Measurements from ENCODE around the gene ABCG4. TPM values are rescaled to one million over a fixed set of nuclear protein-coding genes. Genes with fewer than 3 reads are reported as not detected.
A peak's percentile ranks its signal among the peaks of the same experiment; 100 is the strongest.
"Not testable (repeated sequence)": the region's sequence is repeated elsewhere in the genome, so short reads cannot be mapped to it uniquely, and the experiment has no call there.

The ABCG4 gene
- total RNA-seq, result 0.42 TPM

DNA sequence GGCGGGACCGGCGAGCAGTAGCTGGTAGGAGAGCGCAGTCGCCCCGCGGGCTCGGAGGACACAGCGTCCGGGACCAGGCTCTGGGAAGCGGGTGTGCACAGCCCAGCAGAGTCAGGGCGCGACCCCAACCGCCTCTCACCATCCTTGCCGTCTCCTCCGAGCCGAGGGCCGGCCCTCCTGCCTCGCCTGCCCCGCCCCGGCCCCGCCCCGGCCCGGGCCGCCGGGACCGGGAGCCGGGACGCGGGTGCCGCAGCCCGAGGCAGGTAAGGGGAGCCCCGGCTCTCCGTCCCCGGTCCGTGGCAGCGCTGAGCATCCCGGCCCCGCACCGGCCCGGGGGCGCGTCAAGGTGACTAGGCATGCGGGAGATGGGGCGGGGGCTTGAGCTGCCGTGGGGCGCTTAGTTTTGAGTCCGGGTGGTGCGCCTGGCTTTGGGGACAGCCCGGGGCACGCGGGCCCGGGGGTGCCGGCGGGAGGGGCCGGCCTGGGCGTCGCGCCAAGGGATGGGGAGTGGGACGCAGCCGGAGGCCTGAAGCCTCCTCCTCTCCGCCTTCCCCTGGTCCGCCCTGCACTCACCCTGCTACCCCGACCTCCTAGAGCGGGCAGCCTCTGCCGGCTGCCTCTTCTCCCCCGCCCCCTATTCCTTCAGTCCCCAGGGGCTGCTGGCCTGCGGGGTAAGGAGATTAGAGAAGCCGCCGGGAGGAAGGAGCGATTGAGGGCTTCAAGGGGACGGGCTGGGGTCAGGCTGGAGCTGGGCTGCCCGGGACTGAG lies at the start of gene ABCG4:
ABCG4 (plus strand) TSS at position 35 of the 768 bp plus-strand sequence. CDS start 914 bp downstream, outside the sequence.
- no peak for DNase-seq (ENCODE audit: low spot score)

DNA sequence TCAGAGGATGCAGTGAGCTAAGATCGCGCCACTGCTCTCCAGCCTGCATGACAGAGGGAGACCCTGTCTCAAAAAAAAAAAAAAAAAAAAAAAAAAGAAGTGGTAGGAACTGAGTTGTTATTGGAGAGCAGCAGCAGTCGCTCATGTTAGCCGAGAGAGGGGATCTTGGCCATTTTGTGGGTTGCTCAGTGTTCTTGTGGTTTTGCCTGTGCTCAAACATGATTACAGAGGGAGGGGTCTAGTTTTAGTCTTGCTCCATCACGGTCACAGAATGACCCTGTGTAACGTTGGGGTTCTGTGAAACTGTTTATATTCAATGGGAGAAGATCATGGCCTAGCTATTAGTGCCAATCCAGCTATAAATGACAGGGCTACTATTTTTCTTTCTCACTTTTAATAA lies 49.1 kb upstream of the ABCG4 start:
- DNase-seq (ENCODE audit: low spot score), result no peak

DNA sequence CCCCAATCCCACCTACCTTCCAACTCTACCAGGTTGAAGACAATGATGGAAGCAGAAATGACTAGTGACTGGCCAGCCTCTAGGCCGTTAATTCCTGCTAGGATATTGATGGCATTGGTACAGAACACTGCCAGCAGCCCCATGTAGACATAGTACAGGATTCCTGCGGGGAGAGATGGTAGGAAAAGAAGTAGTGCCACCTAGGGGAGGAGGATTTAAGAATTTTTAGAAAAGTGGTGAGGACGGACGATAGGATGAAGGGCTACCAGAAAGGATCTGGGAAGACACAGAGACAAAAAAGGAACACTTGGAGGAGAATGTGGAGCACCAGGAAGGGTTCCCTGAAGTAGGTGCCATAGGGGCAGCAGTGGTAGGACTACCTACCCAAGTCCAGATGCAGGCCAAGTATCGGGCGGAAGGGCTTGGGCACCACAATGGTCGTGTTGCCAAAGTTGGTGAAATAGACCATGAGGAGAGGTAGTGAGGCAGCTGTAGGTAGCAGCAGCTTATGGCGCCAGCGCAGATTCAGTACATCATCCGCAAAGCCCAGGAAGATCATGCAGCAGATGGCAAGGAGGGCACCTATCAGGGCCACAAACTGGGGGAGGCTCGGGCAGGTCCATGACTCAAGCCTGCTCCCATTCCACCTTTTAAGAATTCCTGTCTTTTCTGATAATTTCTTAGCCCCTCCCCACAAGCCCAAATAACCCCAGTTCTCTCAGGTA lies 48.4 kb upstream of the ABCG4 start:
- no peak for DNase-seq (ENCODE audit: low spot score)

DNA sequence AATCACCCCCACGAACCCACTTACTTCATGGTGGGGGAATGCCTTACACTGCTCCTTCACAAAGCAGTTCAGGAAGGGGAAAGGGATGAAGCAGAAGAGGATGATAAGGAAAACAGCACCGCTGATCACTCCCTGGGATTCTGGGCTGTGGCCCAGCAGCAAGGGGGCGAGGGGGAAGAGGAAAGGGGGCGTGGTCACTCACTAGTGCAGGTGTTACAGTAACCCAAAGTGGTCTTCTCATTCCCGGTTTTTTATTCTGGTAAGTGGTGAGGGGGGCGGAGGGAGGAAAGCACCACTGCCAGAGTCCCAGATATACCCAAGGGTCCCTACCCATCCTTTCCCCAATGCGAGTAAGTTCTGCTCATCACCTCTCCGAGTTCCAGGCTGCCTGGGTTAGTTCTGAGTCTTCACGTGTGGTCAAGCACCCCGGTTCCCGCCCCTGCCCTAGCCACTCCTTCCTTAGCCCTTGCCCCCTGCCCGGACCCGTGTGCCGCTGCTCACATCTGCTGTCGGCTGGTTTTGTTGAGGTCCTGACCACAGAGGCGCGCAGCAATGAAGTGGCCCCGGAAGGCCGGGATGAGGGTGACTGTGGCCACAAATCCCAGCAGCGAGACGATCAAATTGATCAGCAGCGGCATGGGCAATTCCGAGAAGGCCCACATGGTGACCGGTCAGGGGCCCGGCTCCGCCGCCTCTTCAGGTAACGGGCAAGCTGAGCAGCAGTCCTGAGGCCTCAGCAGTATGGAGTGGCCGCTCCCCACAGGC lies 47.7 kb upstream of the ABCG4 start:
- DNase-seq (ENCODE audit: low spot score), result no peak

DNA sequence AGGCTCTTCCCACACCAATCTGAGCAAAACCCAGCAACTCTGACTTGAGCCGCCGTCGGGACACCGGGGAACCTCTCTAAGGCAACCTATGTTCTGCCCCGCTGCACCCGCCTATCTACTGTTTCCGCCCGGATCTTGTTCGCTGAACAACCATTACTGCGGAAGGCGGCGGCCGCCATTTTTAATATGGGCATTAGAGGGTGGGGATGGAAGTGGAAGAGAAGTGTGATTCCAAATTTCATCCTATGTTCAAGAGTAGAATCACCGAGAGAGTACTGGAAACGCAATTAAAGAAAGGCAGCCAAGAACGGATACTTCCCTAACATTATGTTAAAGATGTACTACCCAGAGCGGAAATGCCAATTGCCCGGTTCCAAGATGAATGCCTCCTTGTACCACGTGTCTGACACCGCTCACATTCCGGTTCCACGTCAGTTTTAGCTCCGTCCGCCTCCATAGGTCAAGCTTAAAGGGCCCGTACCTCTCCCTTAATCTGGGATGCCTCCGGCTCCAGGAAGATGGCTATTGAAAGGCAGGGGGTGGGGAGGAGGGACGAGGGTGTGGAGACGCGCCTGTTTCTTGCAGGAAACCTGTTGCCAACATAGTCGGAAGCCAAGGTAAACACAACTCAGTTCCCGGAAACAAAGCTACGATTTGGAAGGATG lies 47.0 kb upstream of the ABCG4 start, which contains the start of gene DPAGT1:
DPAGT1 (minus strand) TSS at position 95 of the 665 bp plus-strand sequence. CDS start 198 bp downstream, outside the sequence.
- DNase-seq (ENCODE audit: low spot score), result peak; percentile 93

DNA sequence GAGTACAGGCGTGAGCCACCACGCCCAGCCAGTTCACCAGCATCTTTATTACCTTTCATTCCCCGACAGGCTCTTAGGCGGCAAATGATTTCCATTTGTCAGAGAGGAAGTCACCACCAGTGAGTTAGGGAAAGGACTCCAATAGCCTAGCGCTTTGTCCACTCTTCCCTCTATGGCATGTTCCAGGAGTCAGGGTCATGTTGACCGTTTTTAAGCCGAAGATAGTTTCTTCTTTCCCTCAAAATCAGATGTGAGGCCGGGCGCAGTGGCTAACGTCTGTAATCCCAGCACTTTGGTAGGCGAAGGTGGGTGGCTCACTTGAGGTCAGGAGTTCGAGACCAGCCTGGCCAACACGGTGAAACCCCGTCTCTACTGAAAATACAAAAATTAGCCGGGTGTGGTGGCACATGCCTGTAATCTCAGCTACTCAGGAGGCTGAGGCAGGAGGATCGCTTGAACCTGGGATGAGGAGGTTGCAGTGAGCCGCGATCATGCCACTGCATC lies 45.6 kb upstream of the ABCG4 start:
- not testable (repeated sequence) for DNase-seq (ENCODE audit: low spot score)

DNA sequence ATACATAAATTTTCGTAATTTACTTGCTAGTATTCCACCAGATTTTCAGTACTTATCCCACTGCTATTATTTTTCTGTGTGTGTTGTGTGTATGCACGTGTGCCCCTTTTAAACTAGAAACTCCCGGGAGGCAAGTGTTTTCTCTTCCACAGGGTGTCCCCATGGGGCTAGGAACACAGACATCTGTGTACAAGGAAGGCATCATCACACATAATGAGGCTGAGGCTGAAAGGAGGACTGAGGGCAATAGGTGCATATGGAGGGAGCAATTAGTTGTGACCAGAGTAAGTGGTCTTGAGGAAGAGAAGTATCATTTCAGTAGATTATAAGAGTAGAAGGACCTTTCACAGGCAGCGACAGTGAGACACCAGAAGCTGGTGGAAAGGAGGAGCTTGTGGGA lies 45.1 kb upstream of the ABCG4 start:
- DNase-seq (ENCODE audit: low spot score), result no peak

DNA sequence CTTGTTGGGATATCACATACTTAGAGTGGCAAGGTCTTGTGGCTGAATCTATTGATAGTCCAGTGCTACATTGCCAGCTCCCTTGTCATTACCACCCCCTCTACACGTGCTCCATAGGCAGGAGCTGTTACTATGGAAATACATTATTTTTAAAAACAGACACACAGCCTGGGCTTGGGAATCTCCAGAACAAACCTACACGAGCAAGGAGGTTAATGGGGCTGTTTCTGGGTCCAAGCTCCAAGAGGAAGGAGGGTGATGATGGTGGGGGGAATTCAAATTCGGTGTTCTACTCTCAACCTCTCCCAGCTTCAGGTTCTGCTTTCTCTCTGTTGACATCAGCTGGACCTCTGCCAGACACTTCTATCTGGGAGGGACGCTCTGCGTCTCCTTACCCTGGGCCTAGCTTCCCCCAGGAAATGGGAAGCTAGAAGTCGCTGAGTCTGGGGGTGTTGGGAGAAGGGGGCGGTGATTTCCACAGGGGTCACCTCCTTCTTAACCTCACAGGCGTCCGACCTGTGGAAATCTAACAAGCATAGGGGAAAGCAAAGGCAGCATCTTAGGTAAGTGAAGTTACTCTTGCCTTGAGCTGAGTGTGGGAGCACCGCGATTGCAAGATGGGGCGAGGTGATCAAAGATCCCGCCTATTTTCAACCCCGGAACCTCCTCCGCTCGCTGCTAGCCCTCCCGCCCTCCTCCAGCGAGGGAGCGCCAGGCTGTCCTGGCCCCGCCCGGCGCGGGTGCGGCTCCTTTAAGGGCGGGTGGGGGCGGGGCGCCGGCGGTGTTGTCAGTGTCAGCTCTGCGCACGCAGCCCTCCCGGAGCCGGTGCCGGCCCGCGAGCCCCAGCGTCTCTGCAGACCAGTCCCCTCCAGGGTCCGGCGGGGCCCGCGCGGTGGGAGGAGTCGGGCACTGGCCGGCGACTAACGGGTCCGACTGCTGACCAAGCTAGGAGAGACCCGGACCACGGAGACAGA lies 42.0 kb upstream of the ABCG4 start, which contains the start of gene C2CD2L:
C2CD2L (plus strand) TSS at position 781 of the 974 bp plus-strand sequence. CDS start 398 bp downstream, outside the sequence.
- peak; percentile 90 for DNase-seq (ENCODE audit: low spot score)

DNA sequence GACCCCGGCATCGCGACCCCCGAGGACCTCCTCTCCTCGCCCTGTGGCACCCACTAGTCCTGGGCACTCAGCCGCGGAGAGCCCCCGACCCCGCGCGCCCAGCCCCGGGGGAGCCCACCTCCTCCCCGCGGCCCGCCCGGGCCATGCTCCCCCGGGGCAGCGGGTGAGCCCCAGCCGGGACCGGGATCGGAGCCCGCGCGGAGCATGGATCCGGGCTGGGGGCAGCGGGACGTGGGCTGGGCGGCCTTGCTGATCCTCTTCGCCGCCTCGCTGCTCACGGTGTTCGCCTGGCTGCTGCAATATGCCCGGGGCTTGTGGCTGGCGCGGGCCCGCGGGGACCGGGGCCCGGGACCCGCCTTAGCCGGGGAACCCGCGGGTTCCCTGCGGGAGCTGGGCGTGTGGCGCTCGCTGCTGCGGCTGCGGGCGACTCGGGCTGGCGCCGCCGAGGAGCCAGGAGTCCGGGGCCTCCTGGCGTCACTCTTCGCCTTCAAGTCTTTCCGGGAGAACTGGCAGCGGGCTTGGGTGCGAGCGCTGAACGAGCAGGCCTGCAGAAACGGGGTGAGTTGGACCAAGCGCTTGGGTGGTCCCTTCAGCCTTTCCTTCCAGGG lies 41.2 kb upstream of the ABCG4 start:
- DNase-seq (ENCODE audit: low spot score), result no peak

DNA sequence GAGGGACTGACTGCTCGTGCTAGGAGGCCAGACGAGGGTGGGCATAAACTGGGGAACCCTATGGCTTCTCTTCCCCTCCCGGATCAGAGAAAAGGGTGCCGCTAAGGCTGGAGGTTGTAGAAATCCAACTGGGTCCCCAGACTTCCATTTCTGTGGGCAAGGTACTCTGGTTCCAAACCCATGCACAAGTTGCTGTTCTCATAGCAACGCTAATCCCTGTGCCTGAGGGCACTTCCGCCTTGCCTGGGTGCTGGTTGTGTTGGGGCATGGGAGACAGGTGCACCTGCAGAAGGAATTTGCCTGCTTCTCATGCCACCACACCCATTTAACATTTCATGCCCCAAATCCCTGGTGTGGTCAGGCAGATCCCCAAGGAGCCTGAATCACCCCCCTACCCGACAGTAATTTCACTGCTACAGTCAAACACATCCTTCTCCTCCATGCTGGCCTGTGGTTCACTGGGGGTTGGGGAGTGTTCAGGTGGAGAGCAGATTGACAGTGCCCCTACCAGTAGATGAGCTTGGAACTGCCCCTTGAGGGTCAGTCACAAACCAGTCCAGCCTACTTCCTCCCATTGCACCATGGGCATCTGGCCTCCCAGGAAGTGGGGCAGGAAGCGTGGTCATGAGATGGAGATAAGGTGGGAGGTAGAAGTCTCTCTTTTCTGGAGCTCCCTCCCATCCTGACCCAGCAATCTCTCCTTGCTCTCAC lies 40.6 kb upstream of the ABCG4 start:
- DNase-seq (ENCODE audit: low spot score), result peak; percentile 70

DNA sequence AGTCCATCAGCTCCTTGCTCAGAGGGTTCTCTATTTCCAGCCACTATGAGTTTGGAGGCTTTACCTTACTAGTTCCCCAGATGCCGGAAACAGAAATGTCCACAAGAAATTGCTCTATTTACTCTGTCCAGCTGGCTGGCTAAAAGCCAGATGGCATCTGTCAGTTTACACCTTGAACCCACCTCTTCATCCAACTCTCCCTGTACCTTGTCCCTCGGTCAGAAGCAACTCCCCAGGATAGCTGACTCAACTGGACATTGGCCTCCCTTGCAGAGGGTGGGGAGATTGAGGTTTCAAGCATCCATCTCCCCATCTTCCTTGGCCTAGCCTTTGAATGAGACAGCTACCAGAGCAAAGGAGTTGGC lies 40.0 kb upstream of the ABCG4 start:
- DNase-seq (ENCODE audit: low spot score), result no peak

DNA sequence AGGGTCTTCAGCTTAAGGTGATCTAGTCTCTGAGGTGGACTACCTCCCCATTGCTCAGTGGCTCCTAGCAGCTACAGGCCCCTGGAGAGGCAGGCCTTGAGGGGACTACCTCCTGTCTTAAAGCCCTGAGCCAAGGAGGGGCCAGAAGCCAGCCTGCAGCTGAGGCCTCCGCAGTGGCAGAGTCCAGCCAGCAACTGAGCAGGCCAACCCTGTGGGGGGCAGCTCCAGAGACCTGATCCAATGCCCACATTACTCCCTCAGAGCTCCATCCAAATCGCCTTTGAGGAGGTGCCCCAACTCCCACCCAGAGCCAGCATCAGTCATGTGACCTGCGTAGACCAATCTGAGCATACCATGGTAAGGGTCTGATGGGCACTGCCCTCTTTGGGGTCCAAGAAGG lies 39.0 kb upstream of the ABCG4 start:
- no peak for DNase-seq (ENCODE audit: low spot score)

DNA sequence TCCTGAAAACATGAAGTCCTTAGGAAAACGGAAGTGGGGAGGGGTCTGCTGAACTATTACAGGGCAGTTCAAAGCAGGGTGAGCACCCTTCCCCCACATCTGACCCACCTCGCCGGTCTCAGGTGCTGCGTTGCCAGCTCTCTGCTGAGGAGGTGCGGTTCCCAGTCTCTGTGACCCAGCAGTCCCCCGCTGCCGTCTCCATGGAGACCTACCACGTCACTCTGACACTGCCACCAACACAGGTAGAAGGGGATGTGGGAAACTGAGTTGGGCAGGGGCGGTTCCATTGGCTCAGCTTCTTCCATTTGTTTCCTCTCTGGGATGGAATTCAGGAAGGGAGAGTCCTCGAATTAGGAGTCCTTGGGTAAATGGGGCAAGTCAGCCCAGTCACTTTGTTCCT lies 38.4 kb upstream of the ABCG4 start:
- no peak for DNase-seq (ENCODE audit: low spot score)

DNA sequence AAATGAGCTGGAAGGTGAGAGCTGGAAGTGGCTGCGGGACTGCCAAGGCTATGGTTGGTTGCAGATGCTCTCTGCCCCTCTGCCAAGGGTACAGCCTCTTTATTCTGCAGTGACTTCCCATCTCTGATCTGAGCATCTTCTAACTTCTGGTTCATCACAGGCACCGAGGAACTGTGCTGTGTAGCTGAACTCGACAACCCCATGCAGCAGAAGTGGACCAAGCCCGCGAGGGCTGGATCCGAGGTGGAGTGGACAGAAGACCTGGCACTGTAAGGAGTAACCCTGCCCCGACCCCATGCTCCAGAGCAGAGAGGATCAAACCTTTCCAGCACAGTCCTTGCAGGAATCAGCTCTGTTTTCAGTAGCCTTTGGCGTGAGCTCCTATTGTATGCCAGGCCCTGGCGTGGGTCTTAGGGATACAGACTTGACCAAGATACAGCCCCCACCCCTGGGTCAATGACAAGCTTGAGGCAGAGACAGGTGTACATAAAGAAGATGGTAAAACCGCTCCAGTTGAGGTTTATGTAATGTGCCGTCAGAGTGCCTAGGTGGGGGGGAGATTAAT lies 37.4 kb upstream of the ABCG4 start:
- no peak for DNase-seq (ENCODE audit: low spot score)

DNA sequence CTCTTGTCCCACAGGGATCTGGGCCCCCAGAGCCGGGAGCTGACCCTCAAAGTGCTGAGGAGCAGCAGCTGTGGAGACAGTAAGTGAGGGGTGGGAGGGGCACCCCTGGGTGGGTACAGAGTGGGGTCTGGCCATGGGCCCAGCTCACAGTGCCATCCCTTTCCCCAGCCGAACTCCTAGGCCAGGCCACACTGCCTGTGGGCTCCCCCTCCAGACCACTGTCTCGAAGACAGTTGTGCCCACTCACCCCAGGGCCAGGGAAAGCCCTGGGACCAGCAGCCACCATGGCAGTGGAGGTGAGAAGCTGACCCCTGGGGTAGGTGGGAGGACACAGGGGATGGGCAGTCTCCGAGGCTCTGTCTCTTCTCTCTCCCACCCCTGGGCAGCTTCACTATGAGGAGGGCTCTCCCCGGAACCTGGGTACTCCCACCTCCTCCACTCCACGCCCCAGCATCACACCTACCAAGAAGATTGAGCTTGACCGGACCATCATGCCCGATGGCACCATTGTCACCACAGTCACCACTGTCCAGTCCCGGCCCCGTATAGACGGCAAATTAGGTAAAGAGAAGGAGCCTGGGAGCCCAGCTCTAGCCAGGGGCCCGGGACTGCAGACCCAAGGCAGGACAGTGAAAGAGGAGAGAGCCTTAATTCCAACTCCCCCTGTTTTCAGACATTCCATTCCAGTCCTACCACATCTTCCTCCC lies 36.4 kb upstream of the ABCG4 start:
- DNase-seq (ENCODE audit: low spot score), result no peak

DNA sequence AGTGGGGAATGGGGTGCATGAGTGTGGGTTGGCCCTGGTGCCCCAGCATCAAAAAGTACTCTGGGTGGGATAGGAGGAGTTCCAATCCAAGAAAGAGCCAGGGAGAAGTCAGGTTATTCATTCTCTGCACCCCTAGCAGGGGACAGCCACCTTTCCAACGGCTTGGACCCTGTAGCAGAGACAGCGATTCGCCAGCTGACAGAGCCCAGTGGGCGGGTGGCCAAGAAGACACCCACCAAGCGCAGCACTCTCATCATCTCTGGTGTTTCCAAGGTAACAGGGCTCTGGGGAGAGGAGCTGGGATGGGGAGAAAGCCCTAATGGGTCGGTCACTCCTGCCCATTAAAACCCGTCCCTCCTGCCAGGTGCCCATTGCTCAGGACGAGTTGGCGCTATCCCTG lies 35.1 kb upstream of the ABCG4 start:
- no peak for DNase-seq (ENCODE audit: low spot score)

DNA sequence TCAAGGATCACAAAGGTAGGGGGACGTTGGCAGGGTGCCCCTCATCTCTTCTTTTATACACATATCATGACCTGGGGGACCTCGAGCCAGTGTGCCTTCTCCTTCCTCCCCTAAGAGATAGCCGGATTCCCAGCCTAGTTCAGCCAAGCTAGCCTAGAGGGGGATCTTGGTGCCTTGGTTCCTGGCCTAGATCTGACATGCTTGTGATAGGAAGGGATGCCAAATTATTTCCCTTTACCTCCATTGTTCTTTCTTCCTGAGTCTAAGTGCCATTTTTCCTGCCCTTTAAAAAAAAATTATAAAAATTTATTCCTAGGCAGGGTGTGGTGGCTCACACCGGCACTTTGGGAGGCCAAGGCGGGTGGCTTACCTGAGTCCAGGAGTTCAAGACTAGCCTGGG lies 34.5 kb upstream of the ABCG4 start:
- no peak for DNase-seq (ENCODE audit: low spot score)
